SK-N-MC (cell line): ENCODE data around the gene ABHD2.

ENCODE experiments used
- EZH2 ChIP-seq: fragments of 200-600 bp; sonication (generic); IDR thresholded peaks from one replicate; pipeline ENCODE4 v1.6.1; 2017; ENCODE audit warnings: antibody characterized with exemption
- FOXP2 ChIP-seq: optimal IDR thresholded peaks from 2 replicates; pipeline ENCODE3; 2011; ENCODE audit warnings: mild to moderate bottlenecking, moderate library complexity; ENCODE audit not compliant: insufficient read depth; ENCODE audit errors: extremely low read length, control extremely low read depth
- POLR2AphosphoS5 ChIP-seq: IDR thresholded peaks from 2 replicates; pipeline ENCODE4 v1.6.1; 2012; ENCODE audit warnings: mild to moderate bottlenecking, low read depth, low read length, borderline replicate concordance

DNA sequence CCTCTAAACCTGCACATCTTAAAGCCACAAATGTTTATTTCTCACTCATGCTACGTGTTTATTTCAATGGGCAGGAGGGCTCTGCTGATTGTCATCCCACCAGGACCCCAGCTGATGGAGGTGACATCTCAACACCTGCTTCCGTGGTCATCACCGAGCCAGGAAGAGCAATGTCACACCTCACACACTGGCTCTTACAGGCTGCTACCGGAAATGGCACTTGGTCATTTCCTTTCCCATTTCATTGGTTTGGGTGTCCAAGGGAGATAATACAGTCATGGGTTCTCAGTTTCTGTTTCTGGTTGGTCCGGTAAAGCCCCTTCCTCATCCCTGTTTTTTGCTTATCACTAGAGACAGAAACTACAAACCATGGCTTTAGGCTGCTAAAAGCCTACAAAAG is 41.9 kb downstream of the ABHD2 start:
- TF ChIP-seq EZH2 (no peak), POLR2AphosphoS5 (no peak), FOXP2 (no peak)
